Mesendoderm (in vitro differentiated cells): ENCODE results near the gene POLN.

Experiments used
- DNase-seq: peaks from one replicate; pipeline ENCODE4 v3.0.0; 2013
- H2AK5ac ChIP-seq: 2 replicates; pipeline ENCODE4 v1.6.1; 2013; ENCODE audit warnings: low read length, inconsistent platforms
- H2BK120ac ChIP-seq: 2 replicates; pipeline ENCODE4 v1.6.1; 2013; ENCODE audit warnings: low read depth, mild to moderate bottlenecking, low read length, moderate library complexity, mixed read lengths
- H2BK15ac ChIP-seq: replicated peaks from 2 replicates; pipeline ENCODE4 v1.6.1; 2013; ENCODE audit warnings: low read depth, mild to moderate bottlenecking, moderate library complexity
- H2BK5ac ChIP-seq: 2 replicates; pipeline ENCODE4 v1.6.1; 2013; ENCODE audit warnings: low read length, inconsistent platforms
- H3K18ac ChIP-seq: 2 replicates; pipeline ENCODE4 v1.6.1; 2013; ENCODE audit warnings: mild to moderate bottlenecking, low read length, mixed read lengths
- H3K23ac ChIP-seq: one replicate; pipeline ENCODE4 v1.6.1; 2013; ENCODE audit warnings: low read length
- H3K27ac ChIP-seq: 2 replicates; pipeline ENCODE4 v1.5.1; 2013; ENCODE audit warnings: low read depth, mild to moderate bottlenecking, inconsistent platforms, low read length, moderate library complexity
- H3K27me3 ChIP-seq: 2 replicates; pipeline ENCODE4 v1.6.1; 2013; ENCODE audit warnings: low read length, control low read depth, mild to moderate bottlenecking, inconsistent platforms; ENCODE audit not compliant: insufficient read depth, poor library complexity
- H3K36me3 ChIP-seq: 2 replicates; pipeline ENCODE4 v1.6.1; 2013; ENCODE audit warnings: low read length, inconsistent platforms; ENCODE audit not compliant: control insufficient read depth, insufficient read depth
- H3K4ac ChIP-seq: one replicate; pipeline ENCODE4 v1.6.1; 2013; ENCODE audit warnings: low read depth, mild to moderate bottlenecking, low read length, moderate library complexity
- H3K4me1 ChIP-seq: 2 replicates; pipeline ENCODE4 v1.6.1; 2013; ENCODE audit warnings: low read depth, low read length, inconsistent platforms; ENCODE audit not compliant: control insufficient read depth
- H3K4me2 ChIP-seq: 2 replicates; pipeline ENCODE4 v1.6.1; 2013; ENCODE audit warnings: low read length
- H3K4me3 ChIP-seq: 2 replicates; pipeline ENCODE4 v1.5.1; 2013; ENCODE audit warnings: mild to moderate bottlenecking, low read length
- H3K56ac ChIP-seq: one replicate; pipeline ENCODE4 v1.6.1; 2013; ENCODE audit warnings: low read length
- H3K79me1 ChIP-seq: 2 replicates; pipeline ENCODE4 v1.6.1; 2013; ENCODE audit warnings: low read length, inconsistent platforms
- H3K79me2 ChIP-seq: 2 replicates; pipeline ENCODE4 v1.6.1; 2013; ENCODE audit warnings: mild to moderate bottlenecking, low read length; ENCODE audit not compliant: control insufficient read depth, insufficient read depth
- H3K9ac ChIP-seq: 2 replicates; pipeline ENCODE4 v1.6.1; 2013; ENCODE audit warnings: low read length, inconsistent platforms
- H4K5ac ChIP-seq: one replicate; pipeline ENCODE4 v1.6.1; 2013; ENCODE audit warnings: low read length
- H4K8ac ChIP-seq: one replicate; pipeline ENCODE4 v1.6.1; 2013; ENCODE audit warnings: low read depth, mild to moderate bottlenecking, control low read depth, low read length, moderate library complexity
- WGBS: extraction: QIAGEN DNeasy Blood & Tissue Kit; methylation state at CpG from one replicate; pipeline ENCODE4 v1.1.7; 2013; ENCODE audit warnings: low lambda C conversion rate, missing lambda C conversion rate; ENCODE audit not compliant: insufficient coverage; ENCODE audit errors: extremely low coverage; 5-methylcytosine and 5-hydroxymethylcytosine counted together

The POLN gene

DNA sequence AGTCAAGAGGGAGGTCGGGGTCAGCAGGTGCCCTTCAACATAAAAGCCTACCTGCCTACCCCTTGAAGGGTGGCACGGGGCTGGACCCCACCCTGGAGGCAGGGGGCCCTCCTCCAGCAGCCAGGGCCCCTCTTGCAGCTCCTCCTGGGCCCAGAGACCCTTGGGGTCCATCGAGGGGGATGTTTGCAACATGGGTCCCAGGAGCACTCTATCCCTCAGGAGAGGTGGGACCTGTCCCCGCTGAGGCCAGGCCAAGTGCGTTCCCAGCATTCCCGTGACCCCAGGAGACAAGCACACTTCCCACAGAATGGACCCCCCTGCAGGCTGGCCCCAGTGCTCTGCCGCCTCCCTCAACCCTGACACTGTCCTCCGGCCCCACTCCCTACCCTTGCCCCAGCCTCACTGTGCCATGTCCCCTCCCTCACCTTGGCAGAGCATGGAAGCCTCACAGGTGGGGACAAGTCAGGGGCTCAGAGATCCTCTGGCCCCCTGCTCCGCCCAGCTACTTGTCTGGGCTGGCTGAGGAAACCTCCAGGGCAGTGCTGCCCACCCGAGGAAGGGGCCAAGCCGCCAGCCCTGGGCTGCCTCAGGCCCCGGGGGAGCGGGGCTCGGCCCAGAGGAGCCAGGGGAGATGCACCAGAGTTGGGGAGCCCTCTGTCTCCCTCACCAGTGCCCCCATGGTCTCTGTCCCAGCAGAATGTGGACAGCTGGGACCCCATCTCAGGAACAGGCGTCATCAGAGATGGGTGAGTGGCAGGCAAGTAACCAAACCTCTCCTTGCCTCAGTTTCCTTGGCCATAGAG, 17.8 kb upstream of the POLN start:
- no peak overlapping the region for H2AK5ac ChIP-seq
- WGBS = no CpG with 5 or more reads among the region's 15 CpGs
- no peak overlapping the region for H3K4me3 ChIP-seq
- peaks cover 2% of the 10 kb centered on the region for H3K36me3 ChIP-seq
- no peak overlapping the region for H3K23ac ChIP-seq
- H3K18ac ChIP-seq = no peak overlapping the region
- no peaks in the 10 kb centered on the region for H3K27me3 ChIP-seq
- H2BK5ac ChIP-seq = no peak overlapping the region
- no peak overlapping the region for H3K56ac ChIP-seq
- no peak overlapping the region for H4K8ac ChIP-seq
- H2BK120ac ChIP-seq = no peak overlapping the region
- H3K79me1 ChIP-seq = no peaks in the 10 kb centered on the region
- no peak overlapping the region for H2BK15ac ChIP-seq
- H3K27ac ChIP-seq = no peak overlapping the region
- no peak overlapping the region for H4K5ac ChIP-seq
- no peak overlapping the region for H3K4me2 ChIP-seq
- no peak overlapping the region for H3K4ac ChIP-seq
- no peak overlapping the region for H3K9ac ChIP-seq
- H3K4me1 ChIP-seq = no peaks in the 10 kb centered on the region
- no peaks in the 10 kb centered on the region for H3K79me2 ChIP-seq
- DNase-seq = no peak

DNA sequence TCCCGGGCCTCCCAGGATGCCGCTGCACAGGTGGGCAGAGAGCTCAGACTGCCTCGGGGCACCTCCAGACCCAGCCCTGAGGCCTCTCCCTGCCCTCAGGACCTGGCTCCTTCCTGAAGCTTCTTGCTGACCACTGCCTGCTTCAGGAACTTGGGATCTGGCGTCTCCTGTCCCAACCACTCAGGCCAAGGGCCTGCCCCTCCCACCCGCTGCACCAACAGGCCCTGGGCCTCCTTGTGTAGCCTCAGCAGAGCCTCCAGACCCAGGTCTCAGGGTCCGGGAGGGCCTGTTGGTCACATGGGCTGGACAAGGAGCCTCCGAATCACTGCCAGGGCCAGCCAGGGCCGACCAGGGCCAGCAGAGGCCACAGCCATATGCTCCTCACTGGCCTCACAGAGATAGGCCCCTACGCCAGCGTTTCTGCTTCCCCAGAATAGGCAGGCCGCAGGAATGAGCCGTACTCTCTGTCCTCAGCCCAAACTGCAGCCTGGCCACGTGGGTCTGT, 17.2 kb upstream of the POLN start:
- peaks cover 2% of the 10 kb centered on the region for H3K36me3 ChIP-seq
- H3K4ac ChIP-seq = no peak overlapping the region
- H3K4me2 ChIP-seq = no peak overlapping the region
- no peak overlapping the region for H2BK5ac ChIP-seq
- H2BK15ac ChIP-seq = no peak overlapping the region
- H3K79me2 ChIP-seq = no peaks in the 10 kb centered on the region
- H2AK5ac ChIP-seq = no peak overlapping the region
- H3K23ac ChIP-seq = no peak overlapping the region
- no peaks in the 10 kb centered on the region for H3K27me3 ChIP-seq
- no peaks in the 10 kb centered on the region for H3K79me1 ChIP-seq
- no peak for DNase-seq
- H3K56ac ChIP-seq = no peak overlapping the region
- no peak overlapping the region for H2BK120ac ChIP-seq
- H3K4me3 ChIP-seq = no peak overlapping the region
- H3K4me1 ChIP-seq = no peaks in the 10 kb centered on the region
- WGBS = no CpG with 5 or more reads among the region's 13 CpGs
- no peak overlapping the region for H3K9ac ChIP-seq
- no peak overlapping the region for H4K5ac ChIP-seq
- no peak overlapping the region for H3K27ac ChIP-seq
- no peak overlapping the region for H3K18ac ChIP-seq
- H4K8ac ChIP-seq = no peak overlapping the region

- H3K4ac ChIP-seq = no peak overlapping the region
- no peak overlapping the region for H2AK5ac ChIP-seq
- H4K5ac ChIP-seq = no peak overlapping the region
- no peaks in the 10 kb centered on the region for H3K4me1 ChIP-seq
- WGBS = no CpG with 5 or more reads among the region's 18 CpGs
- H3K4me2 ChIP-seq = no peak overlapping the region
- H3K79me1 ChIP-seq = no peaks in the 10 kb centered on the region
- H2BK5ac ChIP-seq = no peak overlapping the region
- H3K36me3 ChIP-seq = peaks cover 2% of the 10 kb centered on the region
- no peak overlapping the region for H3K56ac ChIP-seq
- no peak overlapping the region for H3K4me3 ChIP-seq
- H3K9ac ChIP-seq = no peak overlapping the region
- DNase-seq = no peak
- H2BK120ac ChIP-seq = no peak overlapping the region
- no peaks in the 10 kb centered on the region for H3K79me2 ChIP-seq
- no peak overlapping the region for H3K23ac ChIP-seq
- no peaks in the 10 kb centered on the region for H3K27me3 ChIP-seq
- no peak overlapping the region for H2BK15ac ChIP-seq
- no peak overlapping the region for H4K8ac ChIP-seq
- H3K27ac ChIP-seq = no peak overlapping the region
- H3K18ac ChIP-seq = no peak overlapping the region
Measured at GRCh38 chr4:2258091-2259035, 16.4 kb upstream of the POLN start.

DNA sequence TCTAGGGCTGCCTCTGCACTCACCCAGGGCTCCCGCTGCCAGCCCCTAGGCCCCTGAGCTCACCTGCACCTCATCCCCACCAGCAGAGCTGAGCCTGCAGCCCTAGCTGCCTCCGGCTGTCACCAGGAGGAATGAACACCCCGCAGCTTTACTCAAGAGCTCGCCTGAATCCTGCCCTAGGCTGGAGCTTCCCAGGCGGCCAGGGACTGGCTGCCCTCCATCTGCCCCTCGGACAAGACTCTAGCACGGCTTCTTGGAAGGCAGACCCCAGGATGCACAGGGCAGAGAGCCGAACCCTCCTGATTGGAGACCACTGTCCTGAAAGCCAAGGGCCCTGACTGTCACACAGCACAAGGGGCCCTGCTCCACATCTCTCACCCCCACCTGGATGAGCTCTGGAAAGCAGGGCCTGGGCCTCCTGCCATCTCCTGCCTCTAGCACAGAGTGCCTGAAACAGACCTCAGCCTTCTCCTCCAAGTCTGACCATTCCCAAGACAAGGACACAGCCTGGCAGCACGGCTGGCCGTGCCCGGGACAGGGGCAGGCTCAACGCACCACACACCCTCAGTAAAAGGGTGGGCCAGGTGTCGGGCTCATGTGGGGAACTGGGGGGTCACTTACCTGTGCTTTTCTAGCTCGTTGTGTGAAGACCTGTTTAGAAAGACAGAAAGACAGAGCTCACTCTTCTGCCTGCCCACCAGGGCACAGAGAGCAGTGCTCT, 15.6 kb upstream of the POLN start:
- no peak overlapping the region for H3K4ac ChIP-seq
- H3K27me3 ChIP-seq = no peaks in the 10 kb centered on the region
- no CpG with 5 or more reads among the region's 14 CpGs for WGBS
- H3K23ac ChIP-seq = no peak overlapping the region
- H3K79me2 ChIP-seq = no peaks in the 10 kb centered on the region
- H3K4me2 ChIP-seq = no peak overlapping the region
- no peak overlapping the region for H3K9ac ChIP-seq
- H3K79me1 ChIP-seq = no peaks in the 10 kb centered on the region
- no peak overlapping the region for H2BK5ac ChIP-seq
- no peak overlapping the region for H4K8ac ChIP-seq
- H2BK15ac ChIP-seq = no peak overlapping the region
- no peak overlapping the region for H3K18ac ChIP-seq
- no peak overlapping the region for H3K4me3 ChIP-seq
- H2BK120ac ChIP-seq = no peak overlapping the region
- DNase-seq = no peak
- H4K5ac ChIP-seq = no peak overlapping the region
- no peaks in the 10 kb centered on the region for H3K4me1 ChIP-seq
- no peak overlapping the region for H3K27ac ChIP-seq
- peak overlapping the region; percentile 7 for H3K56ac ChIP-seq
- peaks cover 2% of the 10 kb centered on the region for H3K36me3 ChIP-seq
- no peak overlapping the region for H2AK5ac ChIP-seq

DNA sequence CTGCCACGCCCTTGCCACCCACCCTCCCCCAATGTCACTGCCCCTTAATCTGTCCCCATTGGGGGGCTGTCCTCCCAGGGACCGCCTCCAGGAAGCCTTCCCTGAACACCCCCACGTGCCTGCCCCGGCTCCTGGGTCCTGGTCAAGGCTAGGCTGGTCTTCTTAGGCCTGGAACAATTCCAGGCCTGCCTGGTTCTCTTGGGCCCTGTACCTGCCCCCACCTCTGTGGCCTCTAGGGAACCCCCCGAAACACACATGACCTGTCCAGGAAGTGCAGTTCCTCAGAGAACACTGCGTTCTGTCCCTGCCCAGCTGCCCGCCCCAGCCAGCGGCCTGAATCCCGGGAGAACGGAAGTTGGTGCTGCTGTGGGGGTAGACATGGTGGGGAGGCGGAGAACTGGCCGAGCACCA, 14.9 kb upstream of the POLN start:
- Histone ChIP-seq H3K79me1 (no peaks in the 10 kb centered on the region), H3K27ac (no peak overlapping the region), H3K56ac (no peak overlapping the region), H3K4me3 (no peak overlapping the region), H2BK5ac (no peak overlapping the region), H4K8ac (no peak overlapping the region), H2AK5ac (no peak overlapping the region), H2BK120ac (no peak overlapping the region), H3K27me3 (no peaks in the 10 kb centered on the region), H3K4me2 (no peak overlapping the region), H3K23ac (no peak overlapping the region), H3K36me3 (peaks cover 2% of the 10 kb centered on the region), H3K79me2 (no peaks in the 10 kb centered on the region), H3K9ac (no peak overlapping the region), H3K18ac (no peak overlapping the region), H4K5ac (no peak overlapping the region), H2BK15ac (no peak overlapping the region), H3K4ac (no peak overlapping the region), H3K4me1 (no peaks in the 10 kb centered on the region)
- no CpG with 5 or more reads among the region's 12 CpGs for WGBS
- no peak for DNase-seq
